22Rv1 (cell line): Measurements from ENCODE around the gene TPK1.

Experiments
- ZFX ChIP-seq: fragments of 450-650 bp; IDR thresholded peaks from 2 replicates; pipeline ENCODE4 v1.6.1; 2017; ENCODE audit warnings: antibody characterized with exemption, borderline replicate concordance
- TF ChIP-seq, protein P1 (sequence below): fragments of 450-650 bp; IDR thresholded peaks from 2 replicates; pipeline ENCODE4 v1.5.1; 2017; ENCODE audit warnings: mild to moderate bottlenecking

DNA sequence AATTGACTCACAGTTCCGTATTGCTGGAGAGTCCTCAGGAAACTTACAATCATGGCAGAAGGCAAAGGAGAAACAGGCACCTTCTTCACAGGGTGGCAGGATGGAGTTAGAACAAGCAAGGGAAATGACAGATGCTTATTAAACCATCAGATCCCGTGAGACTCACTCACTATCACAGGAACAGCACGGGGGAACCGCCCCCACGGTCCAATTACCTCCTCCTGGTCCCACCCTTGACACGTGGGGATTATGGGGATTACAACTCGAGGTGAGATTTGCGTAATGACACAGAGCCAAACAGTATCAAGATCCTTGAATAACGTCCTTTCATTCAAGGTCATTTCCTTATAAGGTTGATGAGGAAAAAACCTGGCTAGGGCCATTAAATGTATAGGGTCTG is 176.6 kb downstream of the TPK1 start:
- TF ChIP-seq, protein P1, sequence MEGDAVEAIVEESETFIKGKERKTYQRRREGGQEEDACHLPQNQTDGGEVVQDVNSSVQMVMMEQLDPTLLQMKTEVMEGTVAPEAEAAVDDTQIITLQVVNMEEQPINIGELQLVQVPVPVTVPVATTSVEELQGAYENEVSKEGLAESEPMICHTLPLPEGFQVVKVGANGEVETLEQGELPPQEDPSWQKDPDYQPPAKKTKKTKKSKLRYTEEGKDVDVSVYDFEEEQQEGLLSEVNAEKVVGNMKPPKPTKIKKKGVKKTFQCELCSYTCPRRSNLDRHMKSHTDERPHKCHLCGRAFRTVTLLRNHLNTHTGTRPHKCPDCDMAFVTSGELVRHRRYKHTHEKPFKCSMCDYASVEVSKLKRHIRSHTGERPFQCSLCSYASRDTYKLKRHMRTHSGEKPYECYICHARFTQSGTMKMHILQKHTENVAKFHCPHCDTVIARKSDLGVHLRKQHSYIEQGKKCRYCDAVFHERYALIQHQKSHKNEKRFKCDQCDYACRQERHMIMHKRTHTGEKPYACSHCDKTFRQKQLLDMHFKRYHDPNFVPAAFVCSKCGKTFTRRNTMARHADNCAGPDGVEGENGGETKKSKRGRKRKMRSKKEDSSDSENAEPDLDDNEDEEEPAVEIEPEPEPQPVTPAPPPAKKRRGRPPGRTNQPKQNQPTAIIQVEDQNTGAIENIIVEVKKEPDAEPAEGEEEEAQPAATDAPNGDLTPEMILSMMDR: no peak
- TF ChIP-seq ZFX: no peak
